ENCODE measurements around the gene C11orf91. TPM values are rescaled to one million over a fixed set of nuclear protein-coding genes. Genes with fewer than 3 reads are reported as not detected.
"Not testable (repeated sequence)": the region's sequence is repeated elsewhere in the genome, so short reads cannot be mapped to it uniquely, and the experiment has no call there.

C11orf91 gene, protein sequence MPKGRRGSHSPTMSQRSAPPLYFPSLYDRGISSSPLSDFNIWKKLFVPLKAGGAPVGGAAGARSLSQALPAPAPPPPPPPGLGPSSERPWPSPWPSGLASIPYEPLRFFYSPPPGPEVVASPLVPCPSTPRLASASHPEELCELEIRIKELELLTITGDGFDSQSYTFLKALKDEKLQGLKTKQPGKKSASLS
- not detected for total RNA-seq
- long read RNA-seq, result 0 reads

DNA sequence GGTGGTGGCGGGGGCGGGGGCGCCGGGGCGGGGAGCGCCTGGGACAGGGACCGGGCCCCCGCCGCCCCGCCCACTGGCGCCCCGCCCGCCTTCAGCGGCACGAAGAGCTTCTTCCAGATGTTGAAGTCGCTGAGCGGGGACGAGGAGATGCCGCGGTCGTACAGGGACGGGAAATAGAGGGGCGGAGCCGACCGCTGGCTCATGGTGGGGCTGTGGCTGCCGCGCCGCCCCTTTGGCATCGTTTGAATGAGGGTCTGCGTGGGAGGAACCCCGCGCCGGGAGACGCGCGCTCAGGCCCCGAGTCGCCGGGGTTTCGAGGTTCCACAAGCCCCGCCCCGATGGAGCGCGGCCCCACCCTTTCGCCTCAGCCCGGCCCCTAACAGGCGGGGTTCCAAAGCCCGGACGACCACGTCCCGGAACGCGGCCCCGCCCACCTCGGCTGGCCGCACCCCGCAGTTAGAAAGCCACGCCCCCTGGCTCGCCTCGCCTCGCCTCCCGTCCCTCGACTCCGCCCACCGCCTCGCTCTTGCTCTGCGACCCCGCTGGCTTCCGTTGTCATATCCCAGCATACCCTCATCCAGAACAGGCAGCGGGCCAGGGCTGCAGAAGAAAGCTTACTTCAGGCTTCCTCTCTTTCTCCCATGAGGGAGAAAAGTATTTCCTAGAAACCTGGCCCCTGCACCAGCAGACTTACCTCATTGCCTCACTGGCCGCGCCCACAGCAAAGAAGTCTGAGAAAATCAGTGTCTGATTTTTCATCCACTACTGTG lies at the start of gene C11orf91:
TSS of gene C11orf91 (minus strand) at position 325 of the 770 bp plus-strand sequence. CDS start at position 239, 86 bp downstream.
- DNase-seq (peak; percentile 99), ATAC-seq (peak; percentile 88)
- intact Hi-C loops (cut with micrococcal nuclease), result no loop called here

DNA sequence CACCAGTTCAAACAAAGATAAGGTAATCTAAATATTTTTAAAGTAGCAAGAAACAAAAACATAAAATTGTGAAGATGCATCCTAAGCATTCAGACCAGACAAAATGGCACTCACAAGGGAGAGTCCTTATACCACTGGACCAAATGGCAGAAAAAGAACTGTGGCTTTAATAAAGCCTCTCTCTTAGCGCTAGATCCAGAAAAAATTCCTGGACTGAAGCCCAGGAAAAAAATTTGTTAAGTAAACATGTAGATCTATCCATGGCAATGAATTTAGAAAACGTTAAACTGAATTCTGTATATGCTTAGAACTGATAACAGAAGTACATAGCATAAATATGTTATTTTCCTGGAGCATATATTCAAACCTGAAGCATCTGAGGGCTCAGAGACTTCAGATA lies 47.4 kb upstream of the C11orf91 start:
- intact Hi-C loops (cut with micrococcal nuclease), result no loop called here
- DNase-seq (no peak), ATAC-seq (no peak)

DNA sequence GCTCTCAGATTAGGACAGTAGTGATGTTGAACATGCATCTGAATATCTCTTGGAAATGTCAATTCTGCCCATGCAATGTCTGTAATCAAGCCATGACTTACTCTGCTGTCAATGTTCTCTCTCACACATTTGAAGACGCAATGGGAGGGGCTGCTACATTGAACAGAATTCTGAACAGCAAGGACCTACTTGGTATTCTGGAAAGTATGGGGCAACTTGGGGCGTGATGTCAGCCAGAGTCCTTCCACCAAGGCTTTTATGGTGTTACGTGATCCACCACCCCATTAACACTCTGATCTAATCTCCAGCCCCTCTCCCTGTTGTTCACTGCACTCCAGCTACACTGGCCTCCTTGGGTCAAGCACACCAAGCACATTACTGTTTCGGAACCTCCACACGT lies 42.7 kb upstream of the C11orf91 start:
- ATAC-seq (peak; percentile 31), DNase-seq (no peak)
- intact Hi-C loops (cut with micrococcal nuclease), result no loop called here

DNA sequence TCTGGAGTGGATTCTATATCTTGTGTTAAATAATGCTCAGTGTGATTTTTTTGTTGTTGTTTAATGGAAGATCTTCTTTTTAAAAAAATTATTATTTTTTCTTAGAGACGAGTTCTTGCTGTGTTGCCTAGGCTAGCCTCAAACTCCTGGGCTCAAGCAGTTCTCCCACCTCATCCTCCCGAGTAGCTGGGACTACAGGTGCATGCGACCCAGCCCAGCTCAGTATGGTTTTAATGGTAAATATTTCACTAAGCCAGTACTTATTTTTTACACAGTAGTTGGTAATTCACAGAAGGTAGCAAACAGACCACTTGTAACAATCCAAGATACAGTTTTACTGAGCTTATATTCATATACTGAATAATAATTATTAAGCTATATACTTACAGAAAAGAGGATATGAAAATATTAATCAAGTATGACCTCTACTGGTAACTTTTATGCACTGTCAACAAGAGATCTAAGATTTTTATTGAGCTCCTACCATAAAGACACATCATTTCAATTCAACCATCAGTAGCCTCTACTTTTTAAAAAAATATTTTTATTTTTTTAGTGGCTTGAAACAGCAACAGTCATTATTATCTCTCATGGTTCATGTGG lies 41.7 kb upstream of the C11orf91 start:
- DNase-seq (no peak), ATAC-seq (peak; percentile 55)
- intact Hi-C loops (cut with micrococcal nuclease), result no loop called here

DNA sequence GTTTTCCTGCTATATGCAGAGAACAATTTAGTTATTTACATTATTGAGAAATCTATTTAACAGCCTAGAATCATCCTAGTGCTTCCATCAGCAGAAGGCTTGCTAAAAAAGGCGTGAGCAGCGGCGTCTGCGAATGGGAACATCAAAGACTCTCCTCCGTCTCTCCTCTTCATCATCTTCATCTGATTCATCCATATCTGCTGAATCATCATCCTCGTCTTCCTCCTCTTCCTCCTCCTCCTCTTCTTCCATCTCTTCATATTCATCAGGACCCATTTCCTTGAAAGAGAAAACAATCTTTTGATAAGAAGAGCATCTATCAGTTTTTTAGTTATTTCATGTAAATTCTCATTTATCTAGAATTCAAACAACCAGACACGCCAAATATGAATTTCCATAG lies 41.2 kb upstream of the C11orf91 start:
- intact Hi-C loops (cut with micrococcal nuclease), result no loop called here
- no peak for DNase-seq
- ATAC-seq, result no peak

DNA sequence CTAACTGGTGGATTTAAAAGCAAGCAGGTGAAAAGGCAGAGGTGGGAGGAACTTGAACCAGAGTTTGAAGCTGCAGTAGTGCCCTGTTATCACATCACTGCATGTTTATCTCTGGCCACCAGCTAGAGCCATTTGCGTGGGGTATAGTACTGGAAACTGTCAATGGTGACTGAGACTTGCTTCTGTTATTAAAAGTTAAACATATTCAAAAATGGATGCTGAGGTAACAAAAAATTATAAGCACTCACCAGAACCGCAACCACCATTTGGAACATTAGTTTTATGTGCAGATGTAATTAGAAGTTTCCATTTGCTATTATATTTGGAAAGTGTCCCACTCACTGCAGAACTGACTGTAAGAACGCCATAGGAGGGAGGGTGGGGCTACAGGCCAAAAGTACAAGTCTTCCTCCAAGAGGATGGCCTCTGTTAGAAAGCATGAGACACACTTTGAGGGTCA lies 36.8 kb upstream of the C11orf91 start:
- DNase-seq (no peak), ATAC-seq (no peak)
- intact Hi-C loops (cut with micrococcal nuclease), result loop anchor here (2.0 to 5.0 kb wide), 2 partner anchors 47 to 375 kb away; no protein-coding TSS in a partner anchor

DNA sequence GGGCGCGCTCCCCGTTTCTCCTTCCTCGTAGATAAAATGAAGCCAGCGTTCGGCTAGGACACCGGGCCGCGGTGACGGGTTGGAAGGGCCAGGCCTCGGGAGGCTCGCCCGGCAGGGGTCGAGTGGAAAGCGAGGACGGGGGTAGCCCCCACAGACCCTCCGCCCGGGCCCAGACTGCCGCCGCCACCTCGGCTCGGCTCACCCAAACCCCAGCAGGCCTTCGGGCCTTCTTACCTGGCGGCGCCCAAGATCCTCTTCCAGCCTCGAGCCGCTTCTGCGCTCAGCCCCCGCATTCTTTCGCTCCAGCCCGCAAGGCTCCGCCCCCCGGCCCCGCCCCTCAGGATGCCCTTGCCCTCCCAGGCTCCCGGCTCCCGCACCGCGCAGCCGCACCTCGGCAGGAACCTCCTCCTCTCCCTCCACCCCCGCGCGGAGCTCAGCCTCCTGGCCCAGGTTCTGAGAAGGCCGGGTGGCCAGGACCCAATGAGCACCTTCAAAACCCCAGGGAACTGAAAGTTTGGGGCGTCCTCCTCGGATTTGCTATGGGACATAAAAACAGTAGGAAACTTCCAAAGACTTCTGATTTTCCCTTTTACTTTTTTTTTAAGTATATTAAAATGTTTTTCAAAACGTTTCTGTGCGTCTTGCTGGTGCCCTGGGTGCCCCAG lies 35.7 kb upstream of the C11orf91 start, which contains the start of gene CD59:
TSS of gene CD59 (minus strand) at position 276 of the 665 bp plus-strand sequence. CDS start 13,978 bp downstream, outside the sequence.
- intact Hi-C loops (cut with micrococcal nuclease), result loop anchor here (2.0 to 5.0 kb wide), 2 partner anchors 45 to 374 kb away; no protein-coding TSS in a partner anchor

DNA sequence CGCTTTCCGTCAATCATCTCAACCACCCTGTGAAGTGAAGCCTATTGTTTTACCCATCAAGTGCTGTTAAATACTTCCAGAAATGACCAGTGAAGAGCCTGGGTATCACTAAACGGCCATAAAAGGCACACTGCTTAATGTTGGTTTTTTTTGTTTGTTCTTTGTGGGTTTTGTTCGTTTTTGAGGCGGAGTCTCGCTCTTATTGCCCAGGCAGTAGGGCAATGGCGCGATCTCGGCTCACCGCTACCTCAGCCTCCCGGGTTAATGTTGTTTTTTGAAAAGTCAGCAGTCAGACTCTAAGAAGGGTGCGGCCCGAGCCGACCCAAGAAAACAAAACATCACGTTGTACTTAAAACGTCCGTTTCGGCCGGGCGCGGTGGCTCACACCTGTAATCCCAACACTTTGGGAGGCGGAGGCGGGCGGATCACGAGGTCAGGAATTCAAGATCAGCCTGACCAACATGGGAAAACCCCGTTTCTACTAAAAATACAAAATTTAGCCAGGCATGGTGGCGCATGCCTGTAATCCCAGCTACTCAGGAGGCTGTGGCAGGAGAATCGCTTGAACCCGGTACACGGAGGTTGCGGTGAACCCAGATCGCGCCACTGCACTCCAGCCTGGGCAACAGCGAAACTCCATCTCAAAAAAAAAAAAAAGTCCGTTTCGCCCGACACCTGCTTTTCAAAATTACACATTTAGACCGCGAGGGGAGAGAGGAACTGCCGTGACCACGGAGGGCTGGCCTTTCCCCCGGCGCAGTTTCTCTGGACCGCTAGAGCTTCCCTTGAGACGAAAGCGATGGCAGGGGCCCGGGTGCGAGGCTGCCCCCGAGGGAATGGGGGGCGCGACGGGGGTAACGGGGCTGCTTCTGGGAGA lies 34.9 kb upstream of the C11orf91 start:
- DNase-seq (peak; percentile 50), ATAC-seq (peak; percentile 33)
- intact Hi-C loops (cut with micrococcal nuclease), result loop anchor here (2.0 to 5.0 kb wide), 2 partner anchors 45 to 373 kb away; no protein-coding TSS in a partner anchor

More for the DNA sequence above, 35.7 kb upstream of the C11orf91 start, which contains the start of gene CD59:
- DNase-seq, result peak; percentile 99
- ATAC-seq, result peak; percentile 96

DNA sequence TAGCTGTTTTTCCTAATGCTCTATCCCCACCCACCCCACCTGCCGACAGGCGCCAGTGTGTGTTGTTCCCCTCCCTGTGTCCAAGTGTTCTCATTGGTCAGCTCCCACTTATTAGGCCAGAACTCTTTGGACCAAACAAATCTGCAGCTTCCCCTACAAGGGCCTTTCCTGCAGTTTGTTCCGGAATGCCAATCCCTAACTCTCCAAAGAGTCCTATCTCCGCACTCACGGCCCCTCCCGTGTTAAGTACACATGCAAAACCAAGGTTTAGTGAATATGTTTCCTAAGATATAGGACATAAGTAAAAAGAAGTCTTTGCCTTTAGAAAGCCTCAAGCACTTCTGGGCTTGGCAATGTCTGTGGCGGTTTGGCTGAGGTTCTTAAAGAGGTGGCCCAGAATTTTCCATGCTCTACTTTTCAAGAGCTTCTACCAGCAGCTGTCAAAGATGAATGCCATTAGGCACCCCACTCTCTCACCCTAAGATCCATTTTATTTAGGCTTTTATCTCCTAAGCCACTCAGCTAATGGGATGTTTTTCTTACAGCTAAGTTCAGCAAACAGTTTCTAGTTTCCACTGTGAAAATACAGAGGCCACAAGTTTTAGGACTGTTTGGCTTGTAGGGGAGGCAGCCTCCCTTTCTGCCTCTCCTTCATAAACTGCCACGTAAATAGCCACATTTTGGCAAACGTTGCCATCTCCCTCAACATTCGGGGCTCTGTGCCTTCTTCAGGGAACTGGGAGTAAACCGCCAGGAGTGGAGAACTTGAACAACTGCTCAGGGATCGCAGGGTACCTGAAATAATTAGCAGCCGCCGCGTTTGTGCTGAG lies 34.0 kb upstream of the C11orf91 start:
- intact Hi-C loops (cut with micrococcal nuclease), result loop anchor here (5.0 kb wide), 1 partner anchor 372 kb away; no protein-coding TSS in a partner anchor
- DNase-seq, result peak; percentile 39
- peak; percentile 20 for ATAC-seq

DNA sequence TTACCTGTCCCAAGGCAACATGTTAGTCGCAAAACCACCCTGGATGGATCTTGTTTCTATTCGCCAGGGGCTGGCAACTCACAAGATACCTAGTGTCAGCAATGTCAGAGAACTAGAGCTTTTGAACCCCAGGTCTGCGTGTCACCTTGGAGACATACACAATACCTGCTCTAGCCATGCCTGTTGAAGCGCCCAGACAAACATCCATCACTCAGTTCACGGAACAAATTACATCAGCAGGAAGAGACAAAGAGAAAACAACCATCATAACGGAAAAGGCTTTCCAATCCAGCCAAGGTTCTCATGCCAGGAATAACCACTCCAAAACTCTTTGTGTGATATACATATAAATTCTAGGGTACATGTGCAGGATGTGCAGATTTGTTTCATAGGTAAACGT lies 33.4 kb upstream of the C11orf91 start:
- no peak for ATAC-seq
- DNase-seq, result no peak
- intact Hi-C loops (cut with micrococcal nuclease), result no loop called here

DNA sequence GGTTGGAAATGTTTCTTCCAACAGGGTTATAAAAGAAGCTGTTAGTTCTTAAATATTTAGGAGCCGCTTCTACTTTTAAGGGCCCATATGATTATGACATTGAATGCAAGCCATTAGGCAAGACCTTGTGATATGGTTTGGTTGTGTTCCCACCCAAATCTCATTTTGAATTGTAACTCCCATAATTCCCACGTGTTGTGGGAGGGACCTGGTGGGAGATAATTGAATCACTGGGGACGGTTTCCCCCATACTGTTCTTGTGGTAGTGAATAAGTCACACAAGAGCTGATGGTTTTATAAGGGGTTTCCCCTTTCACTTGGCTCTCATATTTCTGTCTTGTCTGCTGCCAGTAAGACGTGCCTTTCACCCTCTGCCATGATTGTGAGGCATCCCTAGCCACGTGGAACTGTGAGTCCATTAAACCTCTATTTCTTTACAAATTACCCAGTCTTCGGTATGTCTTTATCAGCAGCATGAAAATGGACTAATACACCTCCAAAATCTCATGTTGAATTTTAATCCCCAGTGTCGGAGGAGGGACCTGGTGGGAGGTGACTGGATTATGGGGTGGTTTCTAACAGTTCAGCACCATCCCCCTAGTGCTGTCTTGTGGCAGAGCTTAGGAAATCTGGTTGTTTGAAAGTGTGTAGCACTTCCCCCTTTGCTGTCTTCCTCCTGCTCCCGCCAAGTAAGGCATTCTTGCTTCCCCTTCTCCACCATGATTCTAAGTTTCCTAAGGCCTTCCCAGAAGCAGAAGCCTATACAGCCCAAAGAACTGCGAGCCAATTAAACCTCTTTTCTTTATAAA lies 31.3 kb upstream of the C11orf91 start:
- no peak for ATAC-seq
- no peak for DNase-seq
- intact Hi-C loops (cut with micrococcal nuclease), result no loop called here

DNA sequence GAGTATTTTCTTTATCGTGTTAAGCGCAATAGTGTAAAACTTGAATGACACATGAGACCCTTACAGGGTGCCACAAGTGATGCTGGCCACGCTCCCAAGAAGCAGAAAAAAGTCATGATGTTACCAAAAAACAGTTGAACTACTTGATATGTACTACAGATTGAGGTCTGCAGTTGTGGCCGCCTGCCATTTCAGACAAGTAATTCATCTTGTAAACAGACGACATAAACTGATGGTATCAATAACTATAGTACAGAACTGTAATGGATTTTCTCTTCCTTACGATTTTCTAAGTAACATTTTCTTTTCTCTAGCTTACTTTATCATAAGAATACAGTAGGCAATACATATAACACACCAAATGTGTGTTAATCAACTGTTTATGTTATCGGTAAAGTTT lies 30.1 kb upstream of the C11orf91 start:
- ATAC-seq, result no peak
- no peak for DNase-seq
- intact Hi-C loops (cut with micrococcal nuclease), result no loop called here

DNA sequence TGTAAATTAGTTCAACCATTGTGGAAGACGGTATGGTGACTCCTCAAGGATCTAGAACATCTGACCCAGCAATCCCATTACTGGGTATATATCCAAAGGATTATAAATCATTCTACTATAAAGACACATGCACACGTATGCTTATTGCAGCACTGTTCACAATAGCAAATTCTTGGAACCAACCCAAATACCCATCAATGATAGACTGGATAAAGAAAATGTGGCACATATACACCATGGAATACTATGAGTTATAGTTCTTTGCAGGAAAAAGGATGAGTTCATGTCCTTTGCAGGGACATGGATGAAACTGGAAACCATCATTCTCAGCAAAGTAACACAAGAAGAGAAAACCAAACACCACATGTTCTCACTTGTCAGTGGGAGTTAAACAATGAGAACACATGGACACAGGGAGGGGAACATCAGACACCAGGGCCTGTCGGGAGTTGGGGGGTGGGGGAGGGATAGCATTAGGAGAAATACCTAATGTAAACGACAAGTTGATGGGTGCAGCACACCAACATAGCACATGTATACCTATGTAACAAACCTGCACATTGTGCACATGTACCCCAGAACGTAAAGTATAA lies 28.5 kb upstream of the C11orf91 start:
- DNase-seq; ATAC-seq; intact Hi-C loops (cut with micrococcal nuclease): not testable (repeated sequence)

DNA sequence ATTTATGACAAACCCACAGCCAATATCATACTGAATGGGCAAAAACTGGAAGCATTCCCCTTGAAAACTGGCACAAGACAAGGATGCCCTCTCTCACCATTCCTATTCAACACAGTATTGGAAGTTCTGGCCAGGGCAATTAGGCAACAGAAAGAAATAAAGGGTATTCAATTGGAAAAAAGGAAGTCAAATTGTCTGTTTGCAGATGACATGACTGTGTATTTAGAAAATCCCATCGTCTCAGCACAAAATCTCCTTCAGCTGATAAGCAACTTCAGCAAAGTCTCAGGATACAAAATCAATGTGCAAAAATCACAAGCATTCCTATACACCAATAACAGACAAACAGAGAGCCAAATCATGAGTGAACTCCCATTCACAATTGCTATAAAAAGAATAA lies 26.9 kb upstream of the C11orf91 start:
- ATAC-seq; DNase-seq; intact Hi-C loops (cut with micrococcal nuclease): not testable (repeated sequence)

DNA sequence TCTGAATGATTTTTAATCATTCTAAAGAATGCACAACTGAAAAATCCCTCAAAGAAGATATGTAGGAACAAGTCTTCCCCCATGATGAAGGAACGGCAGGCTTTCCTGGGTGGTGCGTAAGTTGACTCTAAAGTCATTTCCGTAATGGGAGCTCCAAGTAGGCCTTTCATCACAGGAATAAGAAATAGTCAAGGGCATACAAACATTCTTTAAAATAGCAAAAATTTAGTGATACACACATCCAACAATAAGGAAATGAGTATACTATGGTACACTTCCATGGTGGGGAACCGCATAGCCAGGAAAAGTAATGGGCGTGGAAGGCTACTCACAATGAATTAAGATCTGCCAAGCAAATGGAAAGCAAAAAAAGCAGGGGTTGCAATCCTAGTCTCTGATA lies 24.9 kb upstream of the C11orf91 start:
- intact Hi-C loops (cut with micrococcal nuclease), result no loop called here
- no peak for DNase-seq
- ATAC-seq, result no peak

DNA sequence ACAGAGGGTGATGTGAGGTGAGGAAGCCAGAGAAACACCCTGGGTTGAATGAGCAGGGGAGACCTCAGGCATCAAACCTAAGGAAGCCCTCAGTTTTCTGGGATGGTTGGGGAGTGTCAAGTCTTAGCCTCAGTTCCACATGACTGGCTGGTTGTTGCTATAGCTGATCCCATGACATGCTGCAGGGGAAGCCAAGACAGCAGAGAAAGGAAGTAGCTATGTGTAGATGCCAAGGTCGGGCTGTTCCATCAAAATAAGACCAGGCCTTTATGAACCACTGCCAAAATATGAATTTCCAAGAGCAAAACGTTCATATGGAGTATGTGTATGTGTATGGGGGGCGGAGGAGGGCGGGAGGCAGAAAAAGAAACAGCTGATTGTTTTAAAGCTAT lies 24.0 kb upstream of the C11orf91 start:
- intact Hi-C loops (cut with micrococcal nuclease), result no loop called here
- DNase-seq (no peak), ATAC-seq (peak; percentile 71)

All from left ventricle myocardium superior (tissue), 1 donor.